Measurements from ENCODE around the gene TSPAN14. TPM values are rescaled to one million over a fixed set of nuclear protein-coding genes. Genes with fewer than 3 reads are reported as not detected.
"Not testable (repeated sequence)": the region's sequence is repeated elsewhere in the genome, so short reads cannot be mapped to it uniquely, and the experiment has no call there.

Gene TSPAN14
- total RNA-seq, 1 experiment from 2014 or later, result 67.0 TPM

GRCh38 chr10:80468806-80469421, 14.8 kb downstream of the TSPAN14 start:
- no peak for DNase-seq (ENCODE audit: low read depth)

DNA sequence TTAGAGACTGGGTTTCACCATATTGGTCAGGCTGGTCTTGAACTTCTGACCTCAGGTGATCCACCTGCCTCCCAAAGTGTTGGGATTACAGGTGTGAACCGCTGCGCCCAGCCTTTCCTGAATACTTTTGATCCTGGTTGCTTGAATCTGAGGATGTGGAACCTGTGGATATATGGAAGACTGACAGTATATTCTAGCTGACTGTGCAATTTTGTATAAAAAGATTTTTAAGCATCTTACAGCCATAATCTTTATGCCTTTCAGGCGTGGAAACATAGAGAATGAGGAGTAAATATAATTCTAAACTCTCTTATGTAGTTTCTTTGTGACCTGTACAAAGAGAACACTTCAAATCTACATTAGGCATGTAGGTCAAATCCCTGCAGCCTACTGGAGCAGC, 16.2 kb downstream of the TSPAN14 start:
- DNase-seq (ENCODE audit: low read depth), result no peak

DNA sequence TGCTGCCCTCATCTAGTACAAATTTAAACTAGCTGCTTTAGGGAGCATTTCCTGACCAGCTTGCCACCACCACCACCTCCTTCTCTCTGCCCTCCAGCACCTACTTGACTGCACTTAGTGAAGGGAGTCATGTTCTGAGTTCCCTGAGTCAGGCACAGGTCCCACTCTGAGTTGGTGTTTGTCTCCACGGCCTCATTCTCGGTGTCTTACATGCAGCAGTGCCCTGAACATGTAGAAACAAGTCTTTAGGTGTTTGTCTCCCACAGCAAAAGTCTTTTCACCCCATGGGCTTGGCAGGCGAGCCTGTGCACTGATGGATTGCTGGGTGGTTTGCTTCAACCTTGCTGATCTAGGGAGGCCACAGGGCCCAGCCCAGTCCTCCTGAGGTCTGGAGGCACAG, 16.9 kb downstream of the TSPAN14 start:
- DNase-seq (ENCODE audit: low read depth), result no peak

DNA sequence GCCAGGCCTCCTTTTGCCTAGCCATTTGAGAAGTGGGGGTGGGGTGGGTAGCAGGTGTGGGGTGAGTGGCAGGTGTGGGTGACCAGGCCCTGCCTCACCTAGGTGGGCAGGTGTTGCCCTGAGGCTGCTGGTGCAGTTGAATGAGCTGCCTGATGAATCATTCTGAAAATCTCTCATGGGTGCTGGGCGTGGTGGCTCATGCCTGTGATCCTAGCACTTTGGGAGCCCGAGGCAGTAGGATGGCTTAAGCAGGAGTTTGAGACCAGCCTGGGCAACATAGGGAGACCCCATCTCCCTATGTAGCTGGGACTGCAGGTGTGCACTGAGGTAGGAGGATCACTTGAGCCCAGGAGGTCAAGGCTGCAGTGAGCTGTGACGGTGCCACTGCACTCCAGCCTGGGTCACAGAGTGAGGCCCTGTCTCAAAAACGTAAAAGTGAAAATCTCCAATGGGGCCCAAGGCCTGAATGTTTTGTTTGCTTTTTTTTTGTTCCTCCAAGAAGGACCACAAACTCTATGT, 17.7 kb downstream of the TSPAN14 start:
- peak; percentile 55 for DNase-seq (ENCODE audit: low read depth)

DNA sequence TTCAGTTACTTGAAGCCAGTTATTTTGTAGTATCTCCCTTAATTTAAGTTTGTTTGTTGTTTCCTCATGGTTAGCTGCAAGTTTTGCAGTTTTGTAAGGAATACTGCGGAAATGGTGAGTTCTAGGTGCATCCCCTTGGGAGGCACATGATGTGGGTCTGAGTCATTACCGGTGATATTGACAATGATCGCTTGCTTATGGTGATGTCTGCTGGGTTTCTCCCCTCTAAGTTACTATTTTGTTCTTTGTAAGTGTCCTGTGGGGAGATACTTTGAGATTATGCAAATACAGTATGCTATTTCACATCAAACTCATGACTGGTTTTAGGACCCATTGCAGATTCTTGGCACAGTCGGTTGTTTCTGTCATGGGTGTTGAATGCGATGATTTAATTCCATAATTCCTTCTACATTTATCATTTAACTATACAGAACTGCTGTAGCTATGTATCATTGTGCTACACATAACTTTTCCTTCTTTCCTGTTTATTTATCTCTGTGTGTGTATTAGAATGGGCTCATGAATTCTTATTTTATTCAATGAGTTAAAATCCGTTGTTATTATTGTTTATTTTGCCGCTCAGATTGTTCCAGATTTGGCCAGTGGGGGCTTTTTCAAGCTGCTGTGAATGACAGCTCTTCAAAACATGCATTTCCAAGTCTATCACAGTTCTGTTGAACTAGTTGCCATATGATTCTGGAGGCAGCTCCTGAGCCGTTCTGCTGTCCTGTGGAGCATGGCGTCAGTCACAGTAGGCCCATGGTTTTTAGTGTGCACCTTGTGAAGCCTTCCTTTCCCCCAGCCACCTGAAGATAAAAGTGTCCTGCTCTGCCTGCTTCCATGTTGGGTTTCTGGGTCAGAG, 18.4 kb downstream of the TSPAN14 start:
- DNase-seq (ENCODE audit: low read depth), result peak; percentile 82

DNA sequence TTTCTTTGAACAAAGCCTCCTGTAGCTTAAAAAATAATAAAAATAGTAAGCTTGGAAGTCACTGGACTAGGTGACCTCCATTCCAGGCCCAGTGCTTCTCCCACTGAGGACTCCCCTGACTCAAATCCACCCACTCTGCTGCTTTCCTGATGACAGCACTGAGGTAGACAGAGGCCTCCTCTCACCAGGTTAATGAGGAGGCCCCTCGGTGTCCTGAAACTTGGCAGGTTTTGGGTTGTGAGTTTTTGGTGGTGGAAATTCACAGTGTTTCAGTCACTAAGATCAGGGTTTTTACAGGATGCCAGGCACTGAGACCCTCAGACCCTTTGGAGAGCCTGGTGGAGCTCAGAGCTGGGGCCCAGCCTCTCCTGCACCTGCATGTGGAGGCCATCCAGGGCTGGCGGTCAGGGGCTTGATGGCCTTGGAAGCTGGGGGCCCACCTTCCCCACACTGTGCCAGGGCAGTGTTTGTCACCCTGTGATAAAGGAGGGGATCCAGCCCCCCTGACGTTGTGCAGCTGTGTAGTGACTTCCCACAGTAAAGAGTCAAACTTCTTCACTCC, 19.1 kb downstream of the TSPAN14 start:
- no peak for DNase-seq (ENCODE audit: low read depth)

DNA sequence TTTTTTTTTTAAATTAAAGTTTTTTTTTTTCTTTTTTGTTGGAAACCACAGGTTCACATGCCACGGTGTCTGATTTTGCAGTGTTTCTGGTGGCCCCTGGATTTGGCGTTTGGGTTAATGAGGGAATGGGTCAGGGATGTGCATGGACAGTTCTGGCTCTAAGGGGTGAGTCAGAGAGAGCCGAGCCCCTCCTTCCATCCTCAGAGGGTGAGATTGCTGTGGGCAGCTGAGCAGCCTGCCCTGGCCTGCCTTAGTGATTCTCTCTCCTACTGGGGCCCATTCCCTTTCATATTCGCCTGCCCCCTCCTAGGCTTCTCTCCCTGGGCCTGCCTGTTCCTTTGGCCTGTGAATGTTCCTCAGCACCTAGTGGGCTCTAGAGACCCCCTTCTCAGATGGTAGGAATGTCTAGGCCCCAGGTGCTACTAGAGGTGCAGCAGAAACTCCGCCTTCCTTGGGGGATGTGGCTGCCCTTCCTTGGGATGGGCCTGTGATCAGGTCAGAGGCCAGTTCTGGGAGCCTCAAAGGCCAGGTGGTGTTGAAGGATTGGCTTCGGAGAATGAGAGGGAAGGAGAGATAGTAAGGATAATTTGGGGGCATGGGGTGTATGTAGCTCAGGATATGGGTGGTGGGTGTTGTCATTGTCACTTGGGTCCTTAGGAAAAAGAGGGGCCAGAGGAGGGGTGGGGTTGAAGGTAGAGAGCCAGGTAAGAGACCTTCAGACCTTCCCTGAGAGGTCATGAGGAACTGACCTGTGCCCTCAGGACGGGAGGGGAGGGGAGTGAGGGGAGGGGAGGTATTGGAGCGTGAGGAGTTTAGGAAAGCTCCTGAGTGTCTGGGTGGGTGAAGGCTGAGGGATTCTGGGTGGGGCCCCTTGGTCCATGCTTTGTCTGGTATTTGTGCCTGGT, 19.8 kb downstream of the TSPAN14 start:
- DNase-seq (ENCODE audit: low read depth), result peak; percentile 73

DNA sequence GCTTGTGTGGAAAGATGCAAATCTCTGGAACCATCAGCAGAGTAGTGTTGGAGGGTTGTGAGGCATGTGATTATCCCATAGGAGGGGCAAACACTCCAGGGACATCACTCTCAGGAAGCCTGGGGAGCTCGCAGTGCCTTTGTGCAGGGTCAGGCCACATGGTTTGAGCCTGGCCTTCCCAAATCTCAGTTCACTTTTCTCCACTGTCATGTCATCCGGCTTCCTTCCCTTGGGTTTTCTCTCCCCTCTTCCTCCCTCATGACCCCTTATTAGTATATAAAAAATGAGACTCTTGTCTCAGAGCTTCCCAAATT, 20.4 kb downstream of the TSPAN14 start:
- no peak for DNase-seq (ENCODE audit: low read depth)

DNA sequence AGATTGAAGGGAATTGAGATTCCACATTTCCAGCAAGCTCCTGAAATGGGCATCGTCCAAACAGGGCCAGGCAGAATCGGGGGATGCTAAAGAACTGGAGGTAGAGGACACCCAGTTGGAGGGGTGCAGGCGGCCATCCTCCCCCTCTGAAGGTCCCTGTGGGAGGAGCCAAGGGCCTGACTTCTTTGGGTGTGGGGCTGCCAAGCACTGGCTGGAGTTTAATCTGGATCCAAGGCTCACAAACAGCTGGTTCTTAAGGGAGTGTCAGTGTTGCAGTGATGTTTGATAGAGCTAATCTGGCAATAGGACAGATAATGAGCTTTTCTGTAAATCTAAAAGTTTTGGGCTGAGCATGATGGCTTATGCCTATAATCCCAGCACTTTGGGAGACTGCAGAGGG, 20.8 kb downstream of the TSPAN14 start:
- no peak for DNase-seq (ENCODE audit: low read depth)

DNA sequence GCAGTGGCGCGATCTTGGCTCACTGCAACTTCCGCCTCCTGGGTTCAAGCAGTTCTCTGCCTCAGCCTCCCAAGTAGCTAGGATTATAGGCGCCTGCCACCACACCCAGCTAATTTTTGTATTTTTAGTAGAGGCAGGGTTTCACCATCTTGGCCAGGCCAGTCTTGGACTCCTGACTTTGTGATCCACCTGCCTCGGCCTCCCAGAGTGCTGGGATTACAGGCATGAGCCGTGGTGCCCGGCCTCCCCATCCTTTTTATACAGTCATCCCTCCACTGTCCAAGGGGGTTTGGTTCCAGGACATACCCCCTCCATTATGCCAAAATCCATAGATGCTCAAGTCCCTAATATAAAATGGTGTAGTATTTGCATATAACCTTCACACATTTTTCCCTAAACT, 21.5 kb downstream of the TSPAN14 start:
- not testable (repeated sequence) for DNase-seq (ENCODE audit: low read depth)

- no peak for DNase-seq (ENCODE audit: low read depth)
Observed at GRCh38 chr10:80476685-80477084, 22.6 kb downstream of the TSPAN14 start.

DNA sequence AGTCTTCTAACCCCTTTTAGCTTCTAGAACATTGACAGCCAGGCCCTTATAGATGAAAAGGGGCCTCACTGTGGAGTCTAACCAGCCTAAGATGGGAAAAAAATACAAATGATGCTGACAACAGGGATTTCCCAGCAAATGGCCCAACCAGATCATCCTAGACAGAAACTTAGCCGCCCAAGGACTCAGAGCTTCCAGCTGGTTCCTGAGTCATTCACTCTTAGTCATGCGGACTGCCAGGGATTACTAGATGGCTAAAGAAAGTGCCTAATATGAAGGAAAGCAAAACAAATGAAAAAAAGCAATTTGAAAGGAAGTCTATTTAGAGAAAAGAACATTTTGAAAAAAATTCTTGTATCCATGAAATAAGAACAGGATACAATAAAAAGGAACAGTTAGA, 23.7 kb downstream of the TSPAN14 start:
- DNase-seq (ENCODE audit: low read depth), result peak; percentile 91

GRCh38 chr10:80480373-80480772, 26.3 kb downstream of the TSPAN14 start:
- DNase-seq (ENCODE audit: low read depth), result not testable (repeated sequence)

DNA sequence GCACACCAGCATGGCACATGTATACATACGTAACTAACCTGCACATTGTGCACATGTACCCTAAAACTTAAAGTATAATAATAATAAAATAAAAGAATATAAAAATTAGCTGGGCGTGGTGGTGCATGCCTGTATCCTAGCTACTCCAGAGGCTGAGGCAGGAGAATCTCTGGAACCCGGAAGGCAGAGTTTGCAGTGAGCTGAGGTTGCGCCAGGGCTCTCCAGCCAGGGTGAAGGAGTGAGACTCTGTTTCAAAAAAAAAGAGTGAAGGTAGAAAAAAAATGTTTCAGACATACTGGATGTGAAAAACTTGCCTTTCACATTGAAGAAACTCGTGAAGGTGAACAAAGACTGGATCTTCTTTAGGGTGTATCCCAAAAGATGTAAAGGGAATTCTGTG, 26.7 kb downstream of the TSPAN14 start:
- DNase-seq (ENCODE audit: low read depth), result no peak

DNA sequence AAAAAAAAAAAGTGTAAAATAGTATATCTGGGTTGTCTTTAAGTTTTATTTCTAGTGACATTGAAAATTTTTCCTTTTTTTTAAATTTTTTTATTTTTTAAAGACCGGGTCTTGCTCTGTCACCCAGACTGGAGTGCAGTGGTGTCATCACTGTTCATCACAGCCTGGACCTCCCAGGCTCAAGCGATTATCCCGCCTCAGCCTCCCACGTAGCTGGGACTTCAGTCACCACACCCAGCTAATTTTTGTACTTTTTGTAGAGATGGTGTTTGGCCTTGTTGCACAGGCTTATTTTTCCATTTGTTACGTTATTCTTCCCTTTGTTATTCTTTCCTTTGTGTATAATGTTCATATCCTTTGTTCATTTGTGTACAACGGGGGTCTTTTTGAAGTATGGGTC, 30.1 kb downstream of the TSPAN14 start:
- no peak for DNase-seq (ENCODE audit: low read depth)

DNA sequence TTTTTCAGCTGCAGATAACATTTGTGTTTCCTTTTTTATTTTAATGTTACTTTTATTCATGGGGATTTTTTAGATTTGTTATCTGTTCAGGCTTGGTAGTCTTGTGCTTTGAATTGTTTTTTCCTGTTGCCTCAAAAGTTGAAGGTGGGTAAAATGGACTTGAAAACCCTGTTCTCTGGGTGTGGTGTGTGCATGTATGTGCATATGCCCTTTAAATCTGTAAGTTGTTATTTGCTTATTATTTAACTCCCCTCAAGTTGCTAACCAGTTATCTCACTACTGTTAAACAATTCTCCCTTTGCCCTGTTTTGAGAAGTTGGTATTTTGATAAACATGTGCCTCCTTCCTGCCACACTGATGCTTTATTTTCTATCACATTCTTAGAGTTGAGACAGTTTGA, 30.6 kb downstream of the TSPAN14 start:
- DNase-seq (ENCODE audit: low read depth), result no peak

DNA sequence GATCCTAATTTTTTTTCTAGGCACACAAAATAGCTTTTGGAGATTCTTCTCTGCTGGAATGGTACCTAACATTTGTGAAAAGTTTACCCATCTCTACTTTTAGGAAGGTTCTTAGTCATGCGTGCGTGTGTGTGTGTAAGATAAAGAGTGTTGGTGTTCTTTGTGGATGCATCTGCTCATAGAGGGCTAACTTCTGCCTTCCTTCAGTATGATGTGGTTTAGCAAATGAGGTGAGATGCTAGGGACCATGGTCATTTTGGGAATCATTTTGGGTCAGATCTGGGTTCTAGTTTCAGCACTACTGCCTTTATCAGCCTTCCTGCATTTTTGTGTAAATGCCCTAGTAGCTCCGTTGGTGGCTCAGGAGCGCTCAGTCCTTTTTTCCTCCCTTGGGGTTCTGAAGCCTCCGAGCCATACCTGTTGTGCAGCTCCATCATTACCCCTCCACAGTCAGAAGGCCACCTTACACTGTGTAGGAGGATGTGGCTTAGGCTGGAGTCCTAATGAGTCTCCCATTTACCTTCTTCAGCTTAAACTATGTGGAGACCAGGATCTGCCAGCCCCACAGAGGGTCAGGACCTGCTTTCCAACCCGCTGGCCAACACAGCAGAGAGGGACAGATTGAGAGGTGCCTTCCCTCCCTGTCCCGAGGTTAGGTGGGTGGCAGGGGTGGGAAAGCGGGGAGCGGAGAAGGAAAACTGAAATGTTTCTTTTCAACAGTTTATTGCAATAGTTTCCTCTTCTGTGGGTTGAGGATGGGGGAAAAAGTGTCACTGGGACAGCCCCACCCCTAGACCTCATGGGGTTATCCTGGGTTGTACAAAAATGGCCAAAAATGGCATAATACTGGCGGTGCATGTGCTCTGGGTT, 31.2 kb downstream of the TSPAN14 start:
- no peak for DNase-seq (ENCODE audit: low read depth)

- no peak for DNase-seq (ENCODE audit: low read depth)
Observed at GRCh38 chr10:80485946-80486764, 32.0 kb downstream of the TSPAN14 start.

DNA sequence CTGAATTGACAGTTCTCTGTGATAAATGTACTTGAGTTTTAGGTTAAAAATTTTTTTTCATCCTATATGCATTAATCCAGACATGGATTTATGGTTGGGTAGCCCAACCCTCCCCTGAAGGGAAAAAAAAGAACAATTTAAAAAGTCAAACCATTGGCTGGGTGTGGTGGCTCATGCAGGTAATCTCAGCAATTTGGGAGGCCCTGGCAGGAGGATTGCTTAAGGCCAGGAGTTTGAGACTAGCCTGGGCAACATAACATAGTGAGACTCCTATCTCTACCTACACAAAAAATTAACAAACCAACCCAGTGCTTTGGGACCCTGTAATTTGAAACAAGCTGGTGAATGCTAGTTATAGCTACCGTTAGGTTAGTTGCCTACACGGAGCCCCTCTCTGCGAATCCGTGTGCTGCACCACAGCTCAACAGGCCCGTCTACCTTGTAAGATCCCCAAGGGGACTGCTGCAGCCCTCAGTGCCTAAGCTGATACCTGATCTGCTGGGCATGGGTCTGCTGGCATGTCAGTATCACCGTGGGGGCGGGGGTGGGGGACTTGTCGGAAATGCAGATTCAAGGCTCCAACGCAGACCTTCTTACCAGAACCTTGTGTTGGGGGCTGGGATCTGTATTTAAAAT, 32.8 kb downstream of the TSPAN14 start:
- no peak for DNase-seq (ENCODE audit: low read depth)

GRCh38 chr10:80487421-80487785, 33.3 kb downstream of the TSPAN14 start:
- no peak for DNase-seq (ENCODE audit: low read depth)
